ENCODE data around the gene ADGRG3. TPM values are rescaled to one million over a fixed set of nuclear protein-coding genes. Genes with fewer than 3 reads are reported as not detected.

ADGRG3 gene
- total and polyA plus RNA-seq, 10 of the 15 experiments (the other 5 are each of a cell fraction or from before 2014, with no cell fraction given): 0.10 to 0.11 (median 0.10) TPM; not detected in 7

DNA sequence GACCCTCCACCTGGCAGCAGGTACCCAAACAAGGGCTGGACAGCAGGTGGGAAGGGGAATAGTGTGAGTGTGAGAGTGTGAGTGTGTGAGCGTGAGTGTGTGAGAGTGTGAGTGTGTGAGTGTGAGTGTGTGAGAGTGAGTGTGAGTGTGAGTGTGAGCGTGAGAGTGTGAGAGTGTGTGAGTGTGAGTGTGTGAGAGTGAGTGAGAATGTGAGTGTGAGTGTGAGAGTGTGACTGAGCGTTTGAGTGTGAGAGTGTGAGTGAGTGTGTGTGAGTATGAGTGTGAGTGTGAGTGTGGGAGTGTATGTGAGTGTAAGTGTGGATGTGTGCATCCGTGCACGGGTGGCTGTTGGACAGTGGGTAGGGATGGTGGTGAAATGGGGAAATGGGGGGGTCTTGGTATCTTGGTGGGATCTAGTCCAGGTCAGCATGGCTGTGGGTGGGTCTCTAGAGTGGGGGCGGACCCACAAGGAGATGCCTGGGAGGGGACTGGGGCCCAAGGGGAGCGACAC, 39.3 kb upstream of the ADGRG3 start (continued):
- TF ChIP-seq, protein P1, sequence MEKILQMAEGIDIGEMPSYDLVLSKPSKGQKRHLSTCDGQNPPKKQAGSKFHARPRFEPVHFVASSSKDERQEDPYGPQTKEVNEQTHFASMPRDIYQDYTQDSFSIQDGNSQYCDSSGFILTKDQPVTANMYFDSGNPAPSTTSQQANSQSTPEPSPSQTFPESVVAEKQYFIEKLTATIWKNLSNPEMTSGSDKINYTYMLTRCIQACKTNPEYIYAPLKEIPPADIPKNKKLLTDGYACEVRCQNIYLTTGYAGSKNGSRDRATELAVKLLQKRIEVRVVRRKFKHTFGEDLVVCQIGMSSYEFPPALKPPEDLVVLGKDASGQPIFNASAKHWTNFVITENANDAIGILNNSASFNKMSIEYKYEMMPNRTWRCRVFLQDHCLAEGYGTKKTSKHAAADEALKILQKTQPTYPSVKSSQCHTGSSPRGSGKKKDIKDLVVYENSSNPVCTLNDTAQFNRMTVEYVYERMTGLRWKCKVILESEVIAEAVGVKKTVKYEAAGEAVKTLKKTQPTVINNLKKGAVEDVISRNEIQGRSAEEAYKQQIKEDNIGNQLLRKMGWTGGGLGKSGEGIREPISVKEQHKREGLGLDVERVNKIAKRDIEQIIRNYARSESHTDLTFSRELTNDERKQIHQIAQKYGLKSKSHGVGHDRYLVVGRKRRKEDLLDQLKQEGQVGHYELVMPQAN (conservative IDR thresholded peaks at IDR 0.05): no peak

DNA sequence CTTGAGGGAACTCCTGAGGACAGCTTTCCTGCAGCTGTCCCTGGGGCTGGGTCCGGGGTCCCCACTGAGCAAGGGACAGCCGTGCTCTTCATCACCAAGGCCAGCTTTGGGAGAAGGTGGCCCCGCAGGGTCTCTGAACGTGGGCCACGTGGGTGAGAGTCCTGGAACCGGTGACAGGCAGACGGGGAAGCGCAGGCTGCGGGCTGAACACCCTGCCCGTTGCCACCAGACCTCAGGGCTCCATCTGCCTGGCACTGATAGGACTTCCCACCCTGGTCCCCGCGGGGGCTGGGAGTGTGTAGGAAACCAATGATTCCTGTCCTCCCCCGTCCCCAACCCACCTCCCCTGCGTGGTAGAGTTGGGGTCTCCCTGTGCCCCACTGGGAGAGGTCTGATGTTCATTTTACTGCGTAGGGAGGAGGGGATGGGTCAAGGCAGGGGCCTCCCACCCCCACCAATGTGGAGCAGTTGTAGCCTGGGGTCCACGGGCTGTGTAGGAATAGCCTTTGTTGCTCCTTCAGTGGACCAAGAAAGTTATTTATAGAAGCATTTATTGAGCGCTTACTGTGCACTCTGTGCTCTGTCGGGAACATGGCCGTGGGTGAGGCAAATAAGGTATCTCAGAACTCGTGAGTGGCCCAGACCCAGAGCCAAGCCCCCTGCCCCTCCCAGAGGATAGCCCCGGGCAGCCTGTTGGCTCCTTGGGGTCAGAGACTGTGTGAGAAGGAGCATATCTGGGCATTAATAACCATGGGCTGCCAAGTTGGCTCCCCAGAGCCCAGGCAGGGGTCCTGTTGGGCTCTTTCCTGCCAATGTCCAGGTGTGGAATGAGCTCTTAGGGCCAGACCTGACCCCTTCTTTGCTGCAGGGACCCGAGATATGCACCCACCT, 38.3 kb upstream of the ADGRG3 start:
- ATAC-seq (peak; percentile 25), DNase-seq (ENCODE audit: low read depth, low spot score) (no peak), FAIRE-seq (no peak)
- H3K9me3 ChIP-seq (replicated peaks; ENCODE audit: control insufficient read depth, insufficient read depth, low read length): no peaks in the 10 kb centered on the region
- CTCF ChIA-PET: no interaction called here
- POLR2A ChIA-PET: no interaction called here
- WGBS (ENCODE audit: insufficient coverage, insufficient replicate concordance, low lambda C conversion rate, missing lambda C conversion rate): 5% methylated on average over 22 of the region's 22 CpGs
- H3K4me3 ChIP-seq: no peak overlapping the region
- no peak overlapping the region for H2AFZ ChIP-seq (ENCODE audit: control insufficient read depth, low read depth, low read length)
- intact Hi-C loops (cut with micrococcal nuclease; ENCODE audit: unreplicated experiment) (no loop called here), in situ Hi-C loops (cut with MboI) (no loop called here)
- SMC1A ChIA-PET (ENCODE audit: uncharacterized antibody, unreplicated experiment): no interaction called here
- RAD21 ChIA-PET (ENCODE audit: unreplicated experiment): no interaction called here
- H3K4me1 ChIP-seq (ENCODE audit: control insufficient read depth, insufficient read depth, low read length): no peaks in the 10 kb centered on the region
- H3K36me3 ChIP-seq (ENCODE audit: control insufficient read depth in 2 of 2, insufficient read depth in 2 of 2, low read length in 1 of 2): no peaks in the 10 kb centered on the region
- no peak overlapping the region for H3K4me2 ChIP-seq (ENCODE audit: control insufficient read depth, insufficient read depth)
- no TSS peak for BruUV-seq (replicated peaks)
- H3K27ac ChIP-seq (ENCODE audit: control insufficient read depth, insufficient read depth): no peak overlapping the region
- no peaks in the 10 kb centered on the region for H3K79me2 ChIP-seq (ENCODE audit: control insufficient read depth, insufficient read depth, low read length)
- no peaks in the 10 kb centered on the region for H4K20me1 ChIP-seq (ENCODE audit: control insufficient read depth, insufficient read depth)
- H3K27me3 ChIP-seq (replicated peaks in 1 of 2; ENCODE audit: control insufficient read depth in 2 of 2, insufficient read depth in 2 of 2, low read length in 1 of 2): peaks cover 0 to 3% of the 10 kb centered on the region in 2 experiments; a peak in 3 of 4 replicates
- no peak overlapping the region for H3K9ac ChIP-seq (ENCODE audit: control insufficient read depth, insufficient read depth, low read length)
- TF ChIP-seq GATAD2B (conservative IDR thresholded peaks at IDR 0.05; ENCODE audit: low read depth) (no peak), ZNF24 (IDR thresholded peaks at IDR 0.05) (no peak), RAD21 (IDR thresholded peaks at IDR 0.05; ENCODE audit: insufficient read depth, low read depth, low read length) (no peak), IKZF1 (conservative IDR thresholded peaks at IDR 0.05) (no peak), KDM1A (IDR thresholded peaks at IDR 0.05; ENCODE audit: borderline replicate concordance) (no peak), IRF4 (IDR thresholded peaks at IDR 0.05; ENCODE audit: low read depth, low read length) (no peak), SP1 (IDR thresholded peaks at IDR 0.05; ENCODE audit: low read depth, low read length) (no peak), WRNIP1 (IDR thresholded peaks at IDR 0.05; ENCODE audit: borderline replicate concordance, low read depth, low read length) (no peak), CBX5 (IDR thresholded peaks at IDR 0.05; ENCODE audit: low read depth) (no peak)
- TF ChIP-seq, protein P2, sequence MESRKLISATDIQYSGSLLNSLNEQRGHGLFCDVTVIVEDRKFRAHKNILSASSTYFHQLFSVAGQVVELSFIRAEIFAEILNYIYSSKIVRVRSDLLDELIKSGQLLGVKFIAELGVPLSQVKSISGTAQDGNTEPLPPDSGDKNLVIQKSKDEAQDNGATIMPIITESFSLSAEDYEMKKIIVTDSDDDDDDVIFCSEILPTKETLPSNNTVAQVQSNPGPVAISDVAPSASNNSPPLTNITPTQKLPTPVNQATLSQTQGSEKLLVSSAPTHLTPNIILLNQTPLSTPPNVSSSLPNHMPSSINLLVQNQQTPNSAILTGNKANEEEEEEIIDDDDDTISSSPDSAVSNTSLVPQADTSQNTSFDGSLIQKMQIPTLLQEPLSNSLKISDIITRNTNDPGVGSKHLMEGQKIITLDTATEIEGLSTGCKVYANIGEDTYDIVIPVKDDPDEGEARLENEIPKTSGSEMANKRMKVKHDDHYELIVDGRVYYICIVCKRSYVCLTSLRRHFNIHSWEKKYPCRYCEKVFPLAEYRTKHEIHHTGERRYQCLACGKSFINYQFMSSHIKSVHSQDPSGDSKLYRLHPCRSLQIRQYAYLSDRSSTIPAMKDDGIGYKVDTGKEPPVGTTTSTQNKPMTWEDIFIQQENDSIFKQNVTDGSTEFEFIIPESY (IDR thresholded peaks at IDR 0.05): no peak
- TF ChIP-seq, protein P3, sequence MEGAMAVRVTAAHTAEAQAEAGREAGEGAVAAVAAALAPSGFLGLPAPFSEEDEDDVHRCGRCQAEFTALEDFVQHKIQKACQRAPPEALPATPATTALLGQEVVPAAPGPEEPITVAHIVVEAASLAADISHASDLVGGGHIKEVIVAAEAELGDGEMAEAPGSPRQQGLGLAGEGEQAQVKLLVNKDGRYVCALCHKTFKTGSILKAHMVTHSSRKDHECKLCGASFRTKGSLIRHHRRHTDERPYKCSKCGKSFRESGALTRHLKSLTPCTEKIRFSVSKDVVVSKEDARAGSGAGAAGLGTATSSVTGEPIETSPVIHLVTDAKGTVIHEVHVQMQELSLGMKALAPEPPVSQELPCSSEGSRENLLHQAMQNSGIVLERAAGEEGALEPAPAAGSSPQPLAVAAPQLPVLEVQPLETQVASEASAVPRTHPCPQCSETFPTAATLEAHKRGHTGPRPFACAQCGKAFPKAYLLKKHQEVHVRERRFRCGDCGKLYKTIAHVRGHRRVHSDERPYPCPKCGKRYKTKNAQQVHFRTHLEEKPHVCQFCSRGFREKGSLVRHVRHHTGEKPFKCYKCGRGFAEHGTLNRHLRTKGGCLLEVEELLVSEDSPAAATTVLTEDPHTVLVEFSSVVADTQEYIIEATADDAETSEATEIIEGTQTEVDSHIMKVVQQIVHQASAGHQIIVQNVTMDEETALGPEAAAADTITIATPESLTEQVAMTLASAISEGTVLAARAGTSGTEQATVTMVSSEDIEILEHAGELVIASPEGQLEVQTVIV (IDR thresholded peaks at IDR 0.05; ENCODE audit: borderline replicate concordance, partially characterized antibody): no peak
- TF ChIP-seq, protein P4, sequence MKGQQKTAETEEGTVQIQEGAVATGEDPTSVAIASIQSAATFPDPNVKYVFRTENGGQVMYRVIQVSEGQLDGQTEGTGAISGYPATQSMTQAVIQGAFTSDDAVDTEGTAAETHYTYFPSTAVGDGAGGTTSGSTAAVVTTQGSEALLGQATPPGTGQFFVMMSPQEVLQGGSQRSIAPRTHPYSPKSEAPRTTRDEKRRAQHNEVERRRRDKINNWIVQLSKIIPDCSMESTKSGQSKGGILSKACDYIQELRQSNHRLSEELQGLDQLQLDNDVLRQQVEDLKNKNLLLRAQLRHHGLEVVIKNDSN (IDR thresholded peaks at IDR 0.05; ENCODE audit: borderline replicate concordance, extremely low read length, insufficient read depth, low read depth, low read length): no peak
